Renal cortex interstitium (tissue), 11 donors: ENCODE measurements around the gene NIM1K. TPM values are rescaled to one million over a fixed set of nuclear protein-coding genes. Genes with fewer than 3 reads are reported as not detected.
"Not testable (repeated sequence)": the region's sequence is repeated elsewhere in the genome, so short reads cannot be mapped to it uniquely, and the experiment has no call there.

Source experiments
- DNase-seq, 11 donors: peaks; one replicate each; pipeline ENCODE4 v3.0.0-alpha.2; 2013; ENCODE audit warnings: low read depth in 9 of 11, low spot score in 4 of 11; ENCODE audit errors: extremely low read depth in 1 of 11
- polyA plus RNA-seq, 3 donors: library from polyadenylated mRNA; unstranded; fragments of 120-200 nt; gene quantifications; one replicate each; pipeline ENCODE4 v1.2.1, GENCODE V29; 2013; ENCODE audit not compliant: insufficient read length in 3 of 3

Gene NIM1K
- polyA plus RNA-seq, 3 donors = 0.33 to 0.61 (median 0.58) TPM

- DNase-seq = not testable (repeated sequence)
These were observed 70.2 kb downstream of the NIM1K start for GRCh38 chr5:43262269-43262668.

- DNase-seq = no peak
These were observed 76.3 kb downstream of the NIM1K start for GRCh38 chr5:43268188-43268820.

GRCh38 chr5:43270645-43271044 lies 78.6 kb downstream of the NIM1K start:
- DNase-seq = no peak

GRCh38 chr5:43273552-43273951 lies 81.5 kb downstream of the NIM1K start:
- no peak for DNase-seq

GRCh38 chr5:43274435-43275114 lies 82.5 kb downstream of the NIM1K start:
- no peak for DNase-seq

- no peak for DNase-seq
These were observed 83.4 kb downstream of the NIM1K start for GRCh38 chr5:43275391-43275790.

- no peak for DNase-seq
These were observed 87.7 kb downstream of the NIM1K start for GRCh38 chr5:43279548-43280274.

- DNase-seq = no peak
These were observed 90.0 kb downstream of the NIM1K start for GRCh38 chr5:43281840-43282658.

GRCh38 chr5:43286623-43287022 lies 94.6 kb downstream of the NIM1K start:
- no peak for DNase-seq

GRCh38 chr5:43287493-43287892 lies 95.5 kb downstream of the NIM1K start:
- DNase-seq = no peak

- DNase-seq = no peak
These were observed 96.3 kb downstream of the NIM1K start for GRCh38 chr5:43288269-43288831.

- no peak for DNase-seq
These were observed 98.7 kb downstream of the NIM1K start for GRCh38 chr5:43290726-43291125.

GRCh38 chr5:43294226-43294625 lies 102.2 kb downstream of the NIM1K start:
- no peak for DNase-seq

GRCh38 chr5:43295202-43295601 lies 103.2 kb downstream of the NIM1K start:
- no peak for DNase-seq

- DNase-seq = no peak
These were observed 104.8 kb downstream of the NIM1K start for GRCh38 chr5:43296835-43297234.

GRCh38 chr5:43298443-43298842 lies 106.4 kb downstream of the NIM1K start:
- no peak for DNase-seq

- no peak for DNase-seq
These were observed 108.1 kb downstream of the NIM1K start for GRCh38 chr5:43300112-43300511.

GRCh38 chr5:43301653-43302091 lies 109.6 kb downstream of the NIM1K start:
- no peak for DNase-seq

GRCh38 chr5:43302481-43302880 lies 110.5 kb downstream of the NIM1K start:
- DNase-seq = no peak
